Brain microvascular endothelial cell (primary cell): ENCODE results near the gene RPL4.

Experiments used
- DNase-seq: peaks from one replicate; pipeline ENCODE4 v3.0.0-alpha.2; 2020
- H3K27ac ChIP-seq: fragments of 250-450 bp; sonication (Bioruptor Pico); 2 replicates; pipeline ENCODE4 v1.5.1; 2020; ENCODE audit warnings: mild to moderate bottlenecking, moderate library complexity
- H3K27me3 ChIP-seq: fragments of 250-450 bp; sonication (Bioruptor Pico); replicated peaks from 2 replicates; pipeline ENCODE4 v1.5.1; 2020; ENCODE audit warnings: mild to moderate bottlenecking
- H3K36me3 ChIP-seq: fragments of 250-450 bp; sonication (Bioruptor Pico); replicated peaks from 2 replicates; pipeline ENCODE4 v1.5.1; 2020; ENCODE audit warnings: mild to moderate bottlenecking
- H3K4me3 ChIP-seq: 2 replicates; pipeline ENCODE4 v1.5.1; 2011; ENCODE audit warnings: low read depth, mild to moderate bottlenecking, control low read depth, low read length, moderate library complexity
- CTCF ChIP-seq: IDR thresholded peaks from 2 replicates; pipeline ENCODE4 v1.5.1; 2011; ENCODE audit warnings: low read depth, mild to moderate bottlenecking, moderate library complexity, low read length, control low read depth, inconsistent platforms; ENCODE audit errors: missing control alignments
- in situ Hi-C: cut with HindIII; loops from 2 replicates; pipeline ENCODE4 v1.10.0; 2017; ENCODE audit warnings: low sequenced_read_pairs, low pct_ligation_motif_present

The RPL4 gene

GRCh38 chr15:66484539-66485112, 20.0 kb downstream of the RPL4 start:
- Histone ChIP-seq H3K36me3 (peaks cover 49% of the 10 kb centered on the region), H3K27ac (no peak overlapping the region), H3K4me3 (no peak overlapping the region), H3K27me3 (no peaks in the 10 kb centered on the region)
- in situ Hi-C loops = no loop called here
- DNase-seq = no peak
- no peak for TF ChIP-seq CTCF

GRCh38 chr15:66483131-66483566, 21.5 kb downstream of the RPL4 start:
- no peak for DNase-seq
- in situ Hi-C loops = no loop called here

DNA sequence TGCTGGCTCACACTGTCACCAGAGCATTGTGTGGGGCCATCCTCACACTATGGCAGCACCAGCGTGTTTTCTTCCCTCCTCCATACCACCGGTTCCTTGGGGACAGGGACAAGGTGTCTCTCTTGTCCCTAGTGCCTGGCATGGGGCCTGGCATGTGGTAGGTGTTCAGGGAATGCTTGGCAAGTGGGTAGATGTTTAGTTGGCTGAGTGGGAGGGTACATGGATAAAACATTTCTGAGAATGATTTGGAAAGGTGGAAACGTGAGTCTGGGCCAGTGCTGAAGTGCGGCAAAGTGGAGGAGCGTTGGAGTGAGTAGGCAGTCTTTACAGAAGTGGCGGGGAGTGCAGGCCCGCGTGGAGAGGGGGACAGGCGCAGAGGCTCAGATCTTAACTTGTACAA, 22.1 kb downstream of the RPL4 start:
- DNase-seq = no peak
- no peak overlapping the region for H3K27ac ChIP-seq
- in situ Hi-C loops = no loop called here
- no peak for TF ChIP-seq CTCF
- H3K36me3 ChIP-seq = peaks cover 30% of the 10 kb centered on the region
- no peaks in the 10 kb centered on the region for H3K27me3 ChIP-seq
- H3K4me3 ChIP-seq = no peak overlapping the region

More at GRCh38 chr15:66483131-66483566, 21.5 kb downstream of the RPL4 start:
- H3K27ac ChIP-seq = no peak overlapping the region
- H3K36me3 ChIP-seq = peaks cover 34% of the 10 kb centered on the region
- TF ChIP-seq CTCF = no peak
- H3K4me3 ChIP-seq = no peak overlapping the region
- H3K27me3 ChIP-seq = no peaks in the 10 kb centered on the region

DNA sequence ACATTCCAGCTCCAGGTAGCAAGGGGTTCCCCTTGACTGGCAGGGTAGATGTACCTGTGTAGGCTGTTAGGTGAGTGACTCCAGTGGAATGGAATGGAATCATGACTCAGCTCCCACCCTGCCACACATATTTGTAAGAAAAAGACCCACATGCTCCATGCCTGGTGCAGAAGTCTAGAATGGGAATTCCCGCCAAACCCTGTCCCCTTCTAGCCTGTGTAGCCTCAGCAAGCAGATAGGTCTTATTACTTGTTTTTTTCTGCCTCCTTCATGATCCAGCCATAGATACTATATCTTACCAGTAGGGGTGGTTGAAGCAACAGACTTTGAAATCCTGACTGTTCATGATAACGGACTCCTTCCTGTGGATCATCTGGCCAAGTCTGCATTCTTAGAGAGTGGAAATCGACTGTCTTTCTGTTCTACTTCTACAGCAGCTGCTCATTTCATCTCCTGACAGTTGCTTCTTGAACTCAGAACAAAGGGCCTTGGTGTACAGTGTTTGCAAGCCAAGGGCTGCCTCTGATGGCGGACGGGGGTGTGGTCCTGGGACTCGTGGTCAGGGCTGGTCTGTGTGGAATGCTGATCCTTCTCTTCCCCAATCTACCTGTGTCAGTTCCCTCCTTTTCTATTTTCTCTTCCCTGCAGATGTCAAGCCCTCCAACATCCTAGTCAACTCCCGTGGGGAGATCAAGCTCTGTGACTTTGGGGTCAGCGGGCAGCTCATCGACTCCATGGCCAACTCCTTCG, 23.4 kb downstream of the RPL4 start:
- DNase-seq = no peak
- in situ Hi-C loops = no loop called here
- no peak overlapping the region for H3K27ac ChIP-seq
- no peak overlapping the region for H3K4me3 ChIP-seq
- peaks cover 19% of the 10 kb centered on the region for H3K36me3 ChIP-seq
- H3K27me3 ChIP-seq = no peaks in the 10 kb centered on the region
- no peak for TF ChIP-seq CTCF

DNA sequence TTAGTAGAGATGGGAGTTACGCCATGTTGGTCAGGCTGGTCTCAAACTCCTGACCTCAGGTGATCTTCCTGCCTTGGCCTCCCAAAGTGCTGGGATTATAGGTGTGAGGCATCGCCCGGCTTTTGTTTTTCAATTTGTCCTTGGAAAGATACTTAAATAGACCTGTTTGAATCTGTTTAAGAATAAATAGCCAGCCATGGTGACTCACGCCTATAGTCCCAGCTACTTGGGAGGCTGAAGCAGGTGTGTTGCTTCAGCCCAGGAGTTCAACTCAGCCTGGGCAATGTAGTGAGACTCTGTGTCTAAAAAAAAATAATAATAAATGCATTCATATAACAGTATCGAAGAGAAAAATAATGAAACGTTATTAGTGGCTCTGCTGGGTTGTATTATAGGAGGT, 24.4 kb downstream of the RPL4 start:
- no peak for DNase-seq
- peaks cover 15% of the 10 kb centered on the region for H3K36me3 ChIP-seq
- no peak overlapping the region for H3K4me3 ChIP-seq
- in situ Hi-C loops = no loop called here
- no peaks in the 10 kb centered on the region for H3K27me3 ChIP-seq
- TF ChIP-seq CTCF = no peak
- no peak overlapping the region for H3K27ac ChIP-seq
